ENCODE data around the gene PACS1. TPM values are rescaled to one million over a fixed set of nuclear protein-coding genes. Genes with fewer than 3 reads are reported as not detected.

The PACS1 gene
- total RNA-seq, 2 experiments from 2014 or later = 179 to 183 TPM

GRCh38 chr11:66228521-66228920, 158.4 kb downstream of the PACS1 start:
- ChIA-PET CTCF (no interaction called here), POLR2A (no interaction called here)
- H3K9me3 ChIP-seq (ENCODE audit: control insufficient read depth in 1 of 2, insufficient read depth in 1 of 2, low read length in 2 of 2) = no peaks in the 10 kb centered on the region
- DNase-seq (no peak), ATAC-seq (ENCODE audit: poor library complexity) (no peak)
- intact Hi-C loops (cut with DNase I, micrococcal nuclease) = no loop called here
- H3K27ac ChIP-seq (ENCODE audit: low read depth in 1 of 2, low read length in 2 of 2) = no peak overlapping the region
- peaks cover 80% of the 10 kb centered on the region for H3K36me3 ChIP-seq (ENCODE audit: insufficient read depth, low read length)
- Mint-ChIP-seq H3K9me3 (no peaks in the 10 kb centered on the region), H3K4me3 (no peak overlapping the region), H3K36me3 (ENCODE audit: low read depth) (peaks cover 74% of the 10 kb centered on the region), H3K4me1 (ENCODE audit: low read depth) (no peaks in the 10 kb centered on the region), H3K27me3 (no peaks in the 10 kb centered on the region), H3K27ac (no peak overlapping the region)
- no peaks in the 10 kb centered on the region for H3K4me1 ChIP-seq (ENCODE audit: insufficient read depth, low read length)
- TF ChIP-seq CTCF (IDR thresholded peaks at IDR 0.05) = no peak
- H3K4me3 ChIP-seq (ENCODE audit: low read length) = no peak overlapping the region
- H3K27me3 ChIP-seq (ENCODE audit: control insufficient read depth in 1 of 2, insufficient read depth in 2 of 2, low read length in 2 of 2) = no peaks in the 10 kb centered on the region

GRCh38 chr11:66230156-66230555, 160.1 kb downstream of the PACS1 start:
- no peaks in the 10 kb centered on the region for H3K27me3 Mint-ChIP-seq
- ChIA-PET POLR2A (no interaction called here), CTCF (no interaction called here)
- Histone ChIP-seq H3K27me3 (ENCODE audit: control insufficient read depth in 1 of 2, insufficient read depth in 2 of 2, low read length in 2 of 2) (no peaks in the 10 kb centered on the region), H3K36me3 (ENCODE audit: insufficient read depth, low read length) (peaks cover 81% of the 10 kb centered on the region), H3K9me3 (ENCODE audit: control insufficient read depth in 1 of 2, insufficient read depth in 1 of 2, low read length in 2 of 2) (no peaks in the 10 kb centered on the region), H3K27ac (ENCODE audit: low read depth in 1 of 2, low read length in 2 of 2) (no peak overlapping the region), H3K4me3 (ENCODE audit: low read length) (no peak overlapping the region), H3K4me1 (ENCODE audit: insufficient read depth, low read length) (no peaks in the 10 kb centered on the region)
- H3K27ac Mint-ChIP-seq = no peak overlapping the region
- DNase-seq = no peak
- H3K4me1 Mint-ChIP-seq (ENCODE audit: low read depth) = no peaks in the 10 kb centered on the region
- H3K4me3 Mint-ChIP-seq = no peak overlapping the region
- H3K36me3 Mint-ChIP-seq (ENCODE audit: low read depth) = peaks cover 78% of the 10 kb centered on the region
- no peak for ATAC-seq (ENCODE audit: poor library complexity)
- no peaks in the 10 kb centered on the region for H3K9me3 Mint-ChIP-seq
- intact Hi-C loops (cut with DNase I, micrococcal nuclease) = no loop called here
- no peak for TF ChIP-seq CTCF (IDR thresholded peaks at IDR 0.05)

- Histone ChIP-seq H3K9me3 (ENCODE audit: control insufficient read depth in 1 of 2, insufficient read depth in 1 of 2, low read length in 2 of 2) (no peaks in the 10 kb centered on the region), H3K36me3 (ENCODE audit: insufficient read depth, low read length) (peaks cover 84% of the 10 kb centered on the region), H3K4me3 (ENCODE audit: low read length) (no peak overlapping the region), H3K4me1 (ENCODE audit: insufficient read depth, low read length) (no peaks in the 10 kb centered on the region), H3K27ac (ENCODE audit: low read depth in 1 of 2, low read length in 2 of 2) (no peak overlapping the region), H3K27me3 (ENCODE audit: control insufficient read depth in 1 of 2, insufficient read depth in 2 of 2, low read length in 2 of 2) (no peaks in the 10 kb centered on the region)
- TF ChIP-seq CTCF (IDR thresholded peaks at IDR 0.05) = no peak
- intact Hi-C loops (cut with DNase I, micrococcal nuclease) = no loop called here
- Mint-ChIP-seq H3K27ac (no peak overlapping the region), H3K27me3 (no peaks in the 10 kb centered on the region), H3K4me1 (ENCODE audit: low read depth) (no peaks in the 10 kb centered on the region), H3K4me3 (no peak overlapping the region), H3K9me3 (no peaks in the 10 kb centered on the region), H3K36me3 (ENCODE audit: low read depth) (peaks cover 85% of the 10 kb centered on the region)
- ChIA-PET CTCF (no interaction called here), POLR2A (interaction anchor here (0.5 kb wide), 1 partner anchor 543 kb away, joined by 3 read pairs; no protein-coding TSS in a partner anchor)
- ATAC-seq (ENCODE audit: poor library complexity) (no peak), DNase-seq (no peak)
Observed at GRCh38 chr11:66230978-66231377, 160.9 kb downstream of the PACS1 start.

All from CD4-positive, alpha-beta T cell (primary cell).